ENCODE results near the gene TMEM175. TPM values are rescaled to one million over a fixed set of nuclear protein-coding genes. Genes with fewer than 3 reads are reported as not detected.
"Not testable (repeated sequence)": the region's sequence is repeated elsewhere in the genome, so short reads cannot be mapped to it uniquely, and the experiment has no call there.

Gene TMEM175
- total and polyA plus RNA-seq, 2 donors from 2014 or later: 26.0 to 31.1 TPM

DNA sequence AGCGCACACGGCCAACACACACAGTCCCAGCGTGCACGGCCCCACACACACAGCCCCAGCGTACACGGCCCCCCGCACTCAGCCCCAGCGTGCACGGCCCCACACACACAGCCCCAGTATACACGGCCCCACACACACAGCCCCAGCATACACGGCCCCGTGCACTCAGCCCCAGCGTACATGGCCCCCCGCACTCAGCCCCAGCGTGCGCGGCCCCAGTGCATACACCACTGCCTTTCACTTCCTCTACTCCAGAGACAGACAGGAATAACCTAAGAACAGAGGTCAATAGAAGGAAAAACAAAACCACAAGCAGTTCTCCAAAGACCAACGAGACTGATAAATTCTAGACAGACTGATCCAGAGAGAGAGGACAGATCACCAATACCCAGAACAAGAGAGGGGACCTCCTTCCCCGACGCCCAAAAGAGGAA is 17.2 kb upstream of the TMEM175 start:
- intact Hi-C loops (cut with DNase I): no loop called here
- Histone ChIP-seq H3K36me3 (ENCODE audit: control insufficient read depth in 2 of 3, insufficient read depth in 3 of 3, low read length in 3 of 3) (peaks cover 0 to 20% (median 8%) of the 10 kb centered on the region in 3 donors), H3K27me3 (ENCODE audit: control insufficient read depth, insufficient read depth, low read length) (no peaks in the 10 kb centered on the region), H3K9ac (ENCODE audit: low read length in 3 of 3) (peak overlapping the region in 1 of 3 donors; percentile 6), H3K4me3 (ENCODE audit: low read length in 3 of 3) (peak overlapping the region; percentile 0 to 12 (median 4)), H3K4me1 (ENCODE audit: control insufficient read depth in 2 of 3, insufficient read depth in 2 of 3, low read depth in 1 of 3, low read length in 3 of 3) (peaks cover 0 to 6% (median 0%) of the 10 kb centered on the region in 3 donors), H3K9me3 (ENCODE audit: control insufficient read depth in 2 of 3, insufficient read depth in 1 of 3, low read length in 3 of 3) (peaks cover 0 to 2% (median 0%) of the 10 kb centered on the region in 3 donors), H3K27ac (ENCODE audit: low read depth in 2 of 2, low read length in 2 of 2) (no peak overlapping the region)
- FAIRE-seq (no peak), DNase-seq (peak; percentile 39 to 52 (median 42))
- TF ChIP-seq, protein P1, sequence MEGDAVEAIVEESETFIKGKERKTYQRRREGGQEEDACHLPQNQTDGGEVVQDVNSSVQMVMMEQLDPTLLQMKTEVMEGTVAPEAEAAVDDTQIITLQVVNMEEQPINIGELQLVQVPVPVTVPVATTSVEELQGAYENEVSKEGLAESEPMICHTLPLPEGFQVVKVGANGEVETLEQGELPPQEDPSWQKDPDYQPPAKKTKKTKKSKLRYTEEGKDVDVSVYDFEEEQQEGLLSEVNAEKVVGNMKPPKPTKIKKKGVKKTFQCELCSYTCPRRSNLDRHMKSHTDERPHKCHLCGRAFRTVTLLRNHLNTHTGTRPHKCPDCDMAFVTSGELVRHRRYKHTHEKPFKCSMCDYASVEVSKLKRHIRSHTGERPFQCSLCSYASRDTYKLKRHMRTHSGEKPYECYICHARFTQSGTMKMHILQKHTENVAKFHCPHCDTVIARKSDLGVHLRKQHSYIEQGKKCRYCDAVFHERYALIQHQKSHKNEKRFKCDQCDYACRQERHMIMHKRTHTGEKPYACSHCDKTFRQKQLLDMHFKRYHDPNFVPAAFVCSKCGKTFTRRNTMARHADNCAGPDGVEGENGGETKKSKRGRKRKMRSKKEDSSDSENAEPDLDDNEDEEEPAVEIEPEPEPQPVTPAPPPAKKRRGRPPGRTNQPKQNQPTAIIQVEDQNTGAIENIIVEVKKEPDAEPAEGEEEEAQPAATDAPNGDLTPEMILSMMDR (IDR thresholded peaks at IDR 0.05; ENCODE audit: borderline replicate concordance, extremely low read depth, insufficient read depth): no peak

- no peak overlapping the region for H3K27ac ChIP-seq (ENCODE audit: low read depth in 2 of 2, low read length in 2 of 2)
- peak overlapping the region in 2 of 3 donors; percentile 4 to 12 for H3K4me3 ChIP-seq (ENCODE audit: low read length in 3 of 3)
- DNase-seq: peak in 4 of 5 donors; percentile 22 to 75 (median 36)
- H3K4me1 ChIP-seq (ENCODE audit: control insufficient read depth in 2 of 3, insufficient read depth in 2 of 3, low read depth in 1 of 3, low read length in 3 of 3): peaks cover 0 to 6% (median 0%) of the 10 kb centered on the region in 3 donors
- no peak for FAIRE-seq
- peak overlapping the region in 1 of 3 donors; percentile 6 for H3K9ac ChIP-seq (ENCODE audit: low read length in 3 of 3)
- H3K9me3 ChIP-seq (ENCODE audit: control insufficient read depth in 2 of 3, insufficient read depth in 1 of 3, low read length in 3 of 3): peaks cover 0 to 2% (median 0%) of the 10 kb centered on the region in 3 donors
- peaks cover 0 to 20% (median 8%) of the 10 kb centered on the region in 3 donors for H3K36me3 ChIP-seq (ENCODE audit: control insufficient read depth in 2 of 3, insufficient read depth in 3 of 3, low read length in 3 of 3)
- H3K27me3 ChIP-seq (ENCODE audit: control insufficient read depth, insufficient read depth, low read length): no peaks in the 10 kb centered on the region
- intact Hi-C loops (cut with DNase I): no loop called here
- TF ChIP-seq, protein P1 (IDR thresholded peaks at IDR 0.05; ENCODE audit: borderline replicate concordance, extremely low read depth, insufficient read depth): no peak
Measured at GRCh38 chr4:915595-915994, 16.7 kb upstream of the TMEM175 start.

DNA sequence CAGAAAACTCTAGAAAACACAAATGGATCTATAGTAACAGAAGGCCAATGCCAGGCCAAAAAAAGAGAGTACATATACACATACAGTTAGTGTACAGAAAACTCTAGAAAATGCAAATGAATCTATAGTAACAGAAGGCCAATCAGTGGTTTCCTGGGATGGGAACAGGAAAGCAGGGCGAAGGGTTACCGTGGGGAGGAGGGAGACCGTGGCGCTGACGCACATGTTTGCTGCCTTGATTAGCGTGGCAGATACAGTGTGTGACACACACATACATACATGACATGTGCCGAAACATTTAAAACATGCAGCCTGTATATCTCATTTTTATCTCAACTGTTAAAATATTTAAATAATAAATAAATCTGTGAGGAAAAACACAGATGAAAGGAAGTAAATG is 14.8 kb upstream of the TMEM175 start:
- Histone ChIP-seq H3K9me3 (ENCODE audit: control insufficient read depth in 2 of 3, insufficient read depth in 1 of 3, low read length in 3 of 3) (peaks cover 0 to 2% (median 0%) of the 10 kb centered on the region in 3 donors), H3K27me3 (ENCODE audit: control insufficient read depth, insufficient read depth, low read length) (no peaks in the 10 kb centered on the region), H3K4me3 (ENCODE audit: low read length in 3 of 3) (no peak overlapping the region), H3K9ac (ENCODE audit: low read length in 3 of 3) (no peak overlapping the region), H3K27ac (ENCODE audit: low read depth in 2 of 2, low read length in 2 of 2) (no peak overlapping the region), H3K36me3 (ENCODE audit: control insufficient read depth in 2 of 3, insufficient read depth in 3 of 3, low read length in 3 of 3) (peaks cover 0 to 4% (median 0%) of the 10 kb centered on the region in 3 donors), H3K4me1 (ENCODE audit: control insufficient read depth in 2 of 3, insufficient read depth in 2 of 3, low read depth in 1 of 3, low read length in 3 of 3) (peaks cover 0 to 6% (median 0%) of the 10 kb centered on the region in 3 donors)
- TF ChIP-seq, protein P1 (IDR thresholded peaks at IDR 0.05; ENCODE audit: borderline replicate concordance, extremely low read depth, insufficient read depth): no peak
- intact Hi-C loops (cut with DNase I): no loop called here
- no peak for FAIRE-seq
- no peak for DNase-seq

DNA sequence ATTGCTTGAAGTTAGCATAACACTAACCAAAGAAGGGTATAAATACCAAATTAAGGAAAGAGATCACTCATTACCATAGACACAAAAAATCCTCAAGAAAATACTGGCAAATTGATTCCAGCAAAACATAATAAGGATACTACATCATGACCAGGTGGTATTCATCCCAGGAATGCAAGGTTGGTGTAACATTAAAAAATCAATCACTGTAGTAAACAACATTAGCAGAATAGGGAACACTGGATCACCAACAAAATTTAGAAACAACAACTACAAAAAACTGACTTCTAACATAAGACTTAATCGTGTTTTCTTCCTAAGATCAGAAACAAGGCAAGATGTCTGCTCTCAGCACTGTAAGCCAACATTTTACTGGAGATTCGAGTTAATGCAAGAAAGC is 14.3 kb upstream of the TMEM175 start:
- peaks cover 0 to 2% (median 0%) of the 10 kb centered on the region in 3 donors for H3K9me3 ChIP-seq (ENCODE audit: control insufficient read depth in 2 of 3, insufficient read depth in 1 of 3, low read length in 3 of 3)
- peaks cover 0 to 6% (median 0%) of the 10 kb centered on the region in 3 donors for H3K4me1 ChIP-seq (ENCODE audit: control insufficient read depth in 2 of 3, insufficient read depth in 2 of 3, low read depth in 1 of 3, low read length in 3 of 3)
- no peak overlapping the region for H3K9ac ChIP-seq (ENCODE audit: low read length in 3 of 3)
- no peak overlapping the region for H3K27ac ChIP-seq (ENCODE audit: low read depth in 2 of 2, low read length in 2 of 2)
- DNase-seq (no peak), FAIRE-seq (no peak)
- no peak overlapping the region for H3K4me3 ChIP-seq (ENCODE audit: low read length in 3 of 3)
- TF ChIP-seq, protein P1 (IDR thresholded peaks at IDR 0.05; ENCODE audit: borderline replicate concordance, extremely low read depth, insufficient read depth): no peak
- no peaks in the 10 kb centered on the region for H3K27me3 ChIP-seq (ENCODE audit: control insufficient read depth, insufficient read depth, low read length)
- intact Hi-C loops (cut with DNase I): no loop called here
- H3K36me3 ChIP-seq (ENCODE audit: control insufficient read depth in 2 of 3, insufficient read depth in 3 of 3, low read length in 3 of 3): no peaks in the 10 kb centered on the region

GRCh38 chr4:918591-918990 is 13.7 kb upstream of the TMEM175 start:
- H3K9ac ChIP-seq (ENCODE audit: low read length in 3 of 3); H3K4me3 ChIP-seq (ENCODE audit: low read length in 3 of 3); FAIRE-seq; H3K27ac ChIP-seq (ENCODE audit: low read depth in 2 of 2, low read length in 2 of 2); intact Hi-C loops (cut with DNase I); DNase-seq; H3K4me1 ChIP-seq (ENCODE audit: control insufficient read depth in 2 of 3, insufficient read depth in 2 of 3, low read depth in 1 of 3, low read length in 3 of 3); H3K9me3 ChIP-seq (ENCODE audit: control insufficient read depth in 2 of 3, insufficient read depth in 1 of 3, low read length in 3 of 3); H3K27me3 ChIP-seq (ENCODE audit: control insufficient read depth, insufficient read depth, low read length); H3K36me3 ChIP-seq (ENCODE audit: control insufficient read depth in 2 of 3, insufficient read depth in 3 of 3, low read length in 3 of 3): not testable (repeated sequence)

Data from kidney (tissue), 14 donors.